K562 (cell line): ENCODE measurements around the gene DEDD. TPM values are rescaled to one million over a fixed set of nuclear protein-coding genes. Genes with fewer than 3 reads are reported as not detected.

ENCODE experiments used
- FOXK1 ChIP-seq: sonication (generic); formaldehyde crosslinking; IDR thresholded peaks from 2 replicates; pipeline ENCODE4 v1.8.0; 2022; ENCODE audit warnings: missing genetic modification reagents, mild to moderate bottlenecking, borderline replicate concordance
- GTF2B ChIP-seq: IDR thresholded peaks from 2 replicates; pipeline ENCODE4 v1.6.1; 2011; ENCODE audit not compliant: insufficient read length; ENCODE audit errors: extremely low read depth
- GTF2E2 ChIP-seq: fragments of 200-800 bp; sonication (Bioruptor generic); IDR thresholded peaks from 2 replicates; pipeline ENCODE4 v1.6.1; 2016; ENCODE audit warnings: missing genetic modification characterization, missing compliant biosample characterization
- HCFC1 ChIP-seq: IDR thresholded peaks from 2 replicates; pipeline ENCODE4 v1.6.1; 2012; ENCODE audit warnings: low read depth, low read length, improper control_type of control experiment
- HOMEZ ChIP-seq: fragments of 250-450 bp; sonication (Bioruptor Pico); IDR thresholded peaks from 2 replicates; pipeline ENCODE4 v1.4.0; 2020; ENCODE audit warnings: mild to moderate bottlenecking, moderate library complexity
- NR2C2 ChIP-seq, 2 experiments: fragments of 200-800 bp in 1 of 2; sonication (Bioruptor generic) in 1 of 2; sonication (generic) in 1 of 2; formaldehyde crosslinking in 1 of 2; IDR thresholded peaks; 2 replicates each; pipeline versions ENCODE4 v1.6.1 to v1.8.0; 2016 to 2022; ENCODE audit warnings: mild to moderate bottlenecking in 1 of 2, missing compliant biosample characterization in 1 of 2, missing genetic modification characterization in 1 of 2, missing genetic modification reagents in 1 of 2
- OTX1 ChIP-seq: fragments of 450-650 bp; formaldehyde crosslinking; IDR thresholded peaks from 2 replicates; pipeline ENCODE4 v1.4.0; 2022; ENCODE audit warnings: mild to moderate bottlenecking
- PHF20 ChIP-seq: fragments of 450-650 bp; IDR thresholded peaks from 2 replicates; pipeline ENCODE4 v1.6.1; 2018; ENCODE audit not compliant: partially characterized antibody
- RNF219 ChIP-seq: fragments of 250-450 bp; sonication (Bioruptor Pico); IDR thresholded peaks from 2 replicates; pipeline ENCODE4 v1.5.0; 2022; ENCODE audit warnings: mild to moderate bottlenecking
- SMARCA5 ChIP-seq: fragments of 450-650 bp; IDR thresholded peaks from 2 replicates; pipeline ENCODE4 v1.6.1; 2016
- polyA plus RNA-seq, 8 experiments: library from polyadenylated mRNA; depleted of rRNA in 4 of 8; stranded (reverse) in 5 of 8; unstranded in 3 of 8; fragments of >200 nt; fragmentation: Nextera tagmentation in 2 of 8; fragmentation: Illumina TruSeq in 1 of 8; extraction: Ambion mirVana in 2 of 8; extraction: Trizol in 1 of 8; gene quantifications; 2 replicates each; pipeline versions ENCODE4 v1.2.1 to v1.2.3, GENCODE V29; 2011 to 2014; ENCODE audit warnings: inconsistent platforms in 1 of 8, missing spikeins in 1 of 8
- total RNA-seq, 7 experiments: library from RNA; depleted of rRNA in 6 of 7; stranded (reverse); fragments of >200 nt in 6 of 7; fragmentation: Illumina TruSeq in 2 of 7; extraction: Trizol in 2 of 7; gene quantifications; 2 replicates each; pipeline versions ENCODE4 v1.2.1 to v1.2.3, GENCODE V29; 2011 to 2021; ENCODE audit warnings: low replicate concordance in 1 of 7
- TF ChIP-seq, protein P1 (sequence below): sonication (generic); formaldehyde crosslinking; IDR thresholded peaks from 2 replicates; pipeline ENCODE4 v1.8.1; 2023; ENCODE audit warnings: mild to moderate bottlenecking, missing genetic modification reagents
- TF ChIP-seq, protein P2 (sequence below): fragments of 450-650 bp; formaldehyde crosslinking; IDR thresholded peaks from 2 replicates; pipeline ENCODE4 v1.4.0; 2020; ENCODE audit warnings: mild to moderate bottlenecking, mixed read lengths
- TF ChIP-seq, protein P3 (sequence below), 3 experiments: fragments of 200-800 bp in 1 of 3; fragments of 250-450 bp in 1 of 3; fragments of 450-650 bp in 1 of 3; sonication (Bioruptor Pico) in 1 of 3; sonication (Bioruptor generic) in 1 of 3; formaldehyde crosslinking in 1 of 3; IDR thresholded peaks; 2 replicates each; pipeline versions ENCODE4 v1.6.1 to v1.8.0; 2016 to 2022; ENCODE audit warnings: mild to moderate bottlenecking in 2 of 3, missing genetic modification characterization in 2 of 3, missing compliant biosample characterization in 1 of 3, moderate library complexity in 1 of 3

DEDD gene
- total and polyA plus RNA-seq, 9 of the 15 experiments (the other 6 are each of a cell fraction or from before 2014, with no cell fraction given) = 11.6 to 41.0 (median 16.8) TPM

DNA sequence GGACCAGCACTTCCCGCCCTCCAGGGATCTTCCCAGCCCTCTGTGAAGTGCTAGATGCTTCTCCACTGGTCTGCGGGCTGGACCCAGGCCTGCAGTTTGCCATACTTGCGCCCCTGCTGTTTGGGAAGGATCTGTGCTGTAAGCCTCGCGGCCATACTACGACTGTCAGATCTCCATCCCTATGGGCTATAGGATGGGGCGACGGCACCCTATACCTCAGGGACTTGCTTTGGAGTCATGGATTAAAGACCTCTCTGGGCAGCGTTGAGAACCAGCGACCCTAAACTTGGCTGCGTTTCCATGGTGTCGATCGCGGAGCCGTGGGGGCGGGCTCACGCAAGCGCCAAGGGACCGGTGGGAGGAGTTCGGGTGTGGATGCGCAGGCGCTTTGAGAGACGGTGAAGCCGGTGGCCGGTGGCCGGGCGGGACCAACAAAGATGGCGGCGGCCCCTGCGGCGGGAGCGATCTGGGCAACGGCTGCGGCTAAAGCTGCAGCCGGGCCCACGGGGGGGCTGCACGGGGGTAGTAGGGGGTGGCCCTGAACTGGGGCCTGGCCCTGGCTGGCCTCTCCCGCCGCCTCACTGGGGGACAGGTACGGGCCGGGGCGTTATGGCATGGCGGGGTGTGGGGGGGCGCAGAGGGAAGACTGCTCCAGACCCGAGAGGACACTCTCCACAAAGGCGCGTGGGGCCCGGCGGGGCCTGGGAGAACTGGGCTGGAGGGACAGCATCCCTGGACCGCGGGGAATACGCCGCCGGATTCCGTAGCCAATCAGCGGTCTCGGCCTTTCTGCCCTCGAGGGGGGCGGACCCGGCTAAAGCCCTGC lies 26.8 kb upstream of the DEDD start, which contains the start of gene USP21 (continued):
- TF ChIP-seq GTF2E2 (peak; percentile 29; the same call in 1 of the 2 replicates), GTF2B (no peak), PHF20 (no peak), FOXK1 (CRISPR knock-in tag) (peak; percentile 43; the same call in 1 of the 2 replicates), OTX1 (CRISPR knock-in tag) (no peak), RNF219 (CRISPR knock-in tag) (no peak), HCFC1 (peak; percentile 85), SMARCA5 (no peak), HOMEZ (CRISPR knock-in tag) (no peak), NR2C2 (CRISPR knock-in tag; IDR thresholded peaks at IDR 0.05) (no peak), NR2C2 (tag; IDR thresholded peaks at IDR 0.05) (peak; percentile 51; the same call in 1 of the 2 replicates)
- TF ChIP-seq, protein P1, sequence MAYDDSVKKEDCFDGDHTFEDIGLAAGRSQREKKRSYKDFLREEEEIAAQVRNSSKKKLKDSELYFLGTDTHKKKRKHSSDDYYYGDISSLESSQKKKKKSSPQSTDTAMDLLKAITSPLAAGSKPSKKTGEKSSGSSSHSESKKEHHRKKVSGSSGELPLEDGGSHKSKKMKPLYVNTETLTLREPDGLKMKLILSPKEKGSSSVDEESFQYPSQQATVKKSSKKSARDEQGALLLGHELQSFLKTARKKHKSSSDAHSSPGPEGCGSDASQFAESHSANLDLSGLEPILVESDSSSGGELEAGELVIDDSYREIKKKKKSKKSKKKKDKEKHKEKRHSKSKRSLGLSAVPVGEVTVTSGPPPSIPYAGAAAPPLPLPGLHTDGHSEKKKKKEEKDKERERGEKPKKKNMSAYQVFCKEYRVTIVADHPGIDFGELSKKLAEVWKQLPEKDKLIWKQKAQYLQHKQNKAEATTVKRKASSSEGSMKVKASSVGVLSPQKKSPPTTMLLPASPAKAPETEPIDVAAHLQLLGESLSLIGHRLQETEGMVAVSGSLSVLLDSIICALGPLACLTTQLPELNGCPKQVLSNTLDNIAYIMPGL (CRISPR knock-in tag) = no peak
- TF ChIP-seq, protein P2, sequence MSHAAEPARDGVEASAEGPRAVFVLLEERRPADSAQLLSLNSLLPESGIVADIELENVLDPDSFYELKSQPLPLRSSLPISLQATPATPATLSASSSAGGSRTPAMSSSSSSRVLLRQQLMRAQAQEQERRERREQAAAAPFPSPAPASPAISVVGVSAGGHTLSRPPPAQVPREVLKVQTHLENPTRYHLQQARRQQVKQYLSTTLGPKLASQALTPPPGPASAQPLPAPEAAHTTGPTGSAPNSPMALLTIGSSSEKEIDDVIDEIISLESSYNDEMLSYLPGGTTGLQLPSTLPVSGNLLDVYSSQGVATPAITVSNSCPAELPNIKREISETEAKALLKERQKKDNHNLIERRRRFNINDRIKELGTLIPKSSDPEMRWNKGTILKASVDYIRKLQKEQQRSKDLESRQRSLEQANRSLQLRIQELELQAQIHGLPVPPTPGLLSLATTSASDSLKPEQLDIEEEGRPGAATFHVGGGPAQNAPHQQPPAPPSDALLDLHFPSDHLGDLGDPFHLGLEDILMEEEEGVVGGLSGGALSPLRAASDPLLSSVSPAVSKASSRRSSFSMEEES = no peak
- TF ChIP-seq, protein P3, sequence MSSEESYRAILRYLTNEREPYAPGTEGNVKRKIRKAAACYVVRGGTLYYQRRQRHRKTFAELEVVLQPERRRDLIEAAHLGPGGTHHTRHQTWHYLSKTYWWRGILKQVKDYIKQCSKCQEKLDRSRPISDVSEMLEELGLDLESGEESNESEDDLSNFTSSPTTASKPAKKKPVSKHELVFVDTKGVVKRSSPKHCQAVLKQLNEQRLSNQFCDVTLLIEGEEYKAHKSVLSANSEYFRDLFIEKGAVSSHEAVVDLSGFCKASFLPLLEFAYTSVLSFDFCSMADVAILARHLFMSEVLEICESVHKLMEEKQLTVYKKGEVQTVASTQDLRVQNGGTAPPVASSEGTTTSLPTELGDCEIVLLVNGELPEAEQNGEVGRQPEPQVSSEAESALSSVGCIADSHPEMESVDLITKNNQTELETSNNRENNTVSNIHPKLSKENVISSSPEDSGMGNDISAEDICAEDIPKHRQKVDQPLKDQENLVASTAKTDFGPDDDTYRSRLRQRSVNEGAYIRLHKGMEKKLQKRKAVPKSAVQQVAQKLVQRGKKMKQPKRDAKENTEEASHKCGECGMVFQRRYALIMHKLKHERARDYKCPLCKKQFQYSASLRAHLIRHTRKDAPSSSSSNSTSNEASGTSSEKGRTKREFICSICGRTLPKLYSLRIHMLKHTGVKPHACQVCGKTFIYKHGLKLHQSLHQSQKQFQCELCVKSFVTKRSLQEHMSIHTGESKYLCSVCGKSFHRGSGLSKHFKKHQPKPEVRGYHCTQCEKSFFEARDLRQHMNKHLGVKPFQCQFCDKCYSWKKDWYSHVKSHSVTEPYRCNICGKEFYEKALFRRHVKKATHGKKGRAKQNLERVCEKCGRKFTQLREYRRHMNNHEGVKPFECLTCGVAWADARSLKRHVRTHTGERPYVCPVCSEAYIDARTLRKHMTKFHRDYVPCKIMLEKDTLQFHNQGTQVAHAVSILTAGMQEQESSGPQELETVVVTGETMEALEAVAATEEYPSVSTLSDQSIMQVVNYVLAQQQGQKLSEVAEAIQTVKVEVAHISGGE (CRISPR knock-in tag; IDR thresholded peaks at IDR 0.05) = peak in 1 of 3 experiments; percentile 39; a peak in 1 of 6 replicates
